SU-DHL-6 (cell line): Measurements from ENCODE around the gene KLK2.

Experiments used
- CTCF ChIP-seq: fragments of 200-600 bp; sonication (generic); IDR thresholded peaks from one replicate; pipeline ENCODE4 v1.5.1; 2017; ENCODE audit warnings: antibody characterized with exemption, mild to moderate bottlenecking, low read length, moderate library complexity; ENCODE audit not compliant: insufficient read depth, poor library complexity, severe bottlenecking
- EZH2phosphoT487 ChIP-seq: fragments of 200-600 bp; sonication (generic), shearing (Covaris generic); conservative IDR thresholded peaks from 2 replicates; pipeline ENCODE4 v1.6.1; 2018; ENCODE audit warnings: mild to moderate bottlenecking, antibody characterized with exemption, low read length, moderate library complexity, mixed read lengths

GRCh38 chr19:50874211-50874610 is 972 bp downstream of the KLK2 start:
- TF ChIP-seq CTCF (no peak), EZH2phosphoT487 (no peak)
